AG04450 (cell line): ENCODE measurements around the gene MS4A4E. TPM values are rescaled to one million over a fixed set of nuclear protein-coding genes. Genes with fewer than 3 reads are reported as not detected.
"Not testable (repeated sequence)": the region's sequence is repeated elsewhere in the genome, so short reads cannot be mapped to it uniquely, and the experiment has no call there.

ENCODE experiments used
- CTCF ChIA-PET: fragments of 300-600, 350-600 bp; formaldehyde crosslinking; extraction: SDS; loops from one replicate; lab custom pipeline; 2022; ENCODE audit warnings: antibody characterized with exemption, inconsistent platforms; lab: Charles Lee
- POLR2A ChIA-PET: fragments of 350-600 bp; formaldehyde crosslinking; extraction: SDS; loops from one replicate; lab custom pipeline; 2021; ENCODE audit warnings: antibody characterized with exemption, inconsistent platforms; lab: Yijun Ruan, JAX
- DNase-seq: peaks from one replicate; pipeline ENCODE4 v3.0.0-alpha.2; 2011; ENCODE audit warnings: low read depth, low spot score
- H3K27ac ChIP-seq: one replicate; pipeline ENCODE4 v1.5.1; 2012; ENCODE audit warnings: low read depth, low read length, control low read depth
- H3K27me3 ChIP-seq: one replicate; pipeline ENCODE4 v1.6.0; 2012; ENCODE audit warnings: low read length; ENCODE audit not compliant: control insufficient read depth, insufficient read depth
- H3K4me3 ChIP-seq: 2 replicates; pipeline ENCODE4 v1.5.1; 2011; ENCODE audit warnings: mild to moderate bottlenecking, low read depth, low read length, control low read depth
- H3K9me3 ChIP-seq: 2 replicates; pipeline ENCODE4 v1.5.1; 2012; ENCODE audit warnings: low read length; ENCODE audit not compliant: control insufficient read depth, insufficient read depth
- polyA minus RNA-seq: library from RNA; depleted of rRNA, polyadenylated mRNA; stranded (reverse); fragments of >200 nt; gene quantifications from 2 replicates; pipeline ENCODE4 v1.2.3, GENCODE V29; 2011; rRNA and poly(A)+ RNA removed
- polyA plus RNA-seq: library from polyadenylated mRNA; depleted of rRNA; stranded (reverse); fragments of >200 nt; gene quantifications from 2 replicates; pipeline ENCODE4 v1.2.3, GENCODE V29; 2011; rRNA removed
- TF ChIP-seq, protein P1 (sequence below): IDR thresholded peaks from 2 replicates; pipeline ENCODE4 v1.5.1; 2011; ENCODE audit warnings: low read depth, low read length, control low read depth, inconsistent platforms

The MS4A4E gene
- polyA plus RNA-seq (not detected in 2 replicates), polyA minus RNA-seq (not detected in 2 replicates)

DNA sequence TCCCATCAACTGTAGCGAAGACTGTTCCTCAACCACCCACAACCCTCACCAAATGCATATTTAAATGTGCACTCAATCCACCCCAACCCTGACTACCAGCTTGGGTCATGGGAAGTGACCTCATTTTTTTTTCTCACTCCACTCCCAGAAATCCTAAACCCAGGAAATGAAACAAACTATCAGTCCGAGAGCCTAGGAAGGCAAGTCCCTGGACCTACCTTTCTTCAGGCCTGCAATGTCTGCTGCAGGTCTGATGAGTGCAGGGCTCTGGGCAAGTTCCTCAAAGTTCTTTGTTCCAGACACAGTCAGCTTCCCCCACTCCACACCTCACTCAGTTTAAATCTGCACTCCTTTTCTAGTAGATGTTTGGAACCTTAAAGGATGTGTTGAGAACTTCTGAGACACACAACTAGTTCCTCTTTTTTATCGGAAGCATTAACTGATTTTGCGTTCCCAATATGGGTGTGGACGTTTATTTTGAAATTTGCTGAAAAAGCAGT lies at the start of gene MS4A4E:
Gene MS4A4E, minus strand, starts transcription at position 398 of the 500 bp plus-strand sequence. CDS start 13,082 bp downstream, outside the sequence.
- H3K27ac ChIP-seq: no peak within 1 kb of the TSS
- H3K4me3 ChIP-seq: no peak within 1 kb of the TSS
- peaks cover 9% of the 10 kb centered on the region for H3K9me3 ChIP-seq
- DNase-seq: no peak
- TF ChIP-seq, protein P1, sequence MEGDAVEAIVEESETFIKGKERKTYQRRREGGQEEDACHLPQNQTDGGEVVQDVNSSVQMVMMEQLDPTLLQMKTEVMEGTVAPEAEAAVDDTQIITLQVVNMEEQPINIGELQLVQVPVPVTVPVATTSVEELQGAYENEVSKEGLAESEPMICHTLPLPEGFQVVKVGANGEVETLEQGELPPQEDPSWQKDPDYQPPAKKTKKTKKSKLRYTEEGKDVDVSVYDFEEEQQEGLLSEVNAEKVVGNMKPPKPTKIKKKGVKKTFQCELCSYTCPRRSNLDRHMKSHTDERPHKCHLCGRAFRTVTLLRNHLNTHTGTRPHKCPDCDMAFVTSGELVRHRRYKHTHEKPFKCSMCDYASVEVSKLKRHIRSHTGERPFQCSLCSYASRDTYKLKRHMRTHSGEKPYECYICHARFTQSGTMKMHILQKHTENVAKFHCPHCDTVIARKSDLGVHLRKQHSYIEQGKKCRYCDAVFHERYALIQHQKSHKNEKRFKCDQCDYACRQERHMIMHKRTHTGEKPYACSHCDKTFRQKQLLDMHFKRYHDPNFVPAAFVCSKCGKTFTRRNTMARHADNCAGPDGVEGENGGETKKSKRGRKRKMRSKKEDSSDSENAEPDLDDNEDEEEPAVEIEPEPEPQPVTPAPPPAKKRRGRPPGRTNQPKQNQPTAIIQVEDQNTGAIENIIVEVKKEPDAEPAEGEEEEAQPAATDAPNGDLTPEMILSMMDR: no peak
- no peaks in the 10 kb centered on the region for H3K27me3 ChIP-seq
- CTCF ChIA-PET: no interaction called here
- POLR2A ChIA-PET: no interaction called here

DNA sequence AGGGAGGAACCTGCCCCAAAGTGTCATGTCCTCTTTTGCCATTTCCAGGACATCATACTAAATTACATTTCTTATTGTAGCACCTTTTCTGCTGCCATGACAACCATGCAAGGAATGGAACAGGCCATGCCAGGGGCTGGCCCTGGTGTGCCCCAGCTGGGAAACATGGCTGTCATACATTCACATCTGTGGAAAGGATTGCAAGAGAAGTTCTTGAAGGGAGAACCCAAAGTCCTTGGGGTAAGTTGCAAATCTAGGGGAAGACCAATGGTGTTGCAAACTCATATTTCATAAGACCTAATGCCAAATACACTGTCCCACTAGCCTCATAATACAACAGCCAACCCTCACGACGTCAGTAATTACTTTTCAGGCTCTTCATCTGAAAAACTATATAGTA lies 49.2 kb upstream of the MS4A4E start:
- DNase-seq: no peak
- no peaks in the 10 kb centered on the region for H3K27me3 ChIP-seq
- H3K27ac ChIP-seq: no peak overlapping the region
- no peak overlapping the region for H3K4me3 ChIP-seq
- POLR2A ChIA-PET: no interaction called here
- CTCF ChIA-PET: no interaction called here
- TF ChIP-seq, protein P1: no peak
- H3K9me3 ChIP-seq: peaks cover 3% of the 10 kb centered on the region; the same call in 1 of the 2 replicates

DNA sequence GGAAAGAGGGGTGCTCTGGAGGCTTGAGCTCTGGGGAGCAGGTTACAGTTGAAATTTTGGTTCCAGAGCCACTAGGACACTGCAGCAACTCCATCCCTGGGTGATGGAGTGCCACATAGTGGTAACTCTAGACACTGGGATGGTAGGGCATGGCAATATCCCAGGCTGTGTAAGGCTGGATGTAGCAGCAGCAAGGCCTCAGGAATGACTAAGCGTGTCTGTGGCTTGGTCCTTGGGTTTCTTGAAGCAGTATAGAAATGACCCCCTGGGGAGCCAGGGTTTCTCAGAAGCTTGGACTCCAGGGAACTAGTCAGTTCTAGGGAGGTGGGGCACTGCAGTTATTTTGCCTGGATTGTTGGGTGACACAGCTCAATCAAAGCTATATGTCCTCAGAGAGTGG lies 45.6 kb upstream of the MS4A4E start:
- Histone ChIP-seq H3K4me3 (no peak overlapping the region), H3K27me3 (no peaks in the 10 kb centered on the region), H3K27ac (no peak overlapping the region), H3K9me3 (peaks cover 3% of the 10 kb centered on the region; the same call in 1 of the 2 replicates)
- no peak for DNase-seq
- ChIA-PET CTCF (no interaction called here), POLR2A (no interaction called here)
- TF ChIP-seq, protein P1: no peak

DNA sequence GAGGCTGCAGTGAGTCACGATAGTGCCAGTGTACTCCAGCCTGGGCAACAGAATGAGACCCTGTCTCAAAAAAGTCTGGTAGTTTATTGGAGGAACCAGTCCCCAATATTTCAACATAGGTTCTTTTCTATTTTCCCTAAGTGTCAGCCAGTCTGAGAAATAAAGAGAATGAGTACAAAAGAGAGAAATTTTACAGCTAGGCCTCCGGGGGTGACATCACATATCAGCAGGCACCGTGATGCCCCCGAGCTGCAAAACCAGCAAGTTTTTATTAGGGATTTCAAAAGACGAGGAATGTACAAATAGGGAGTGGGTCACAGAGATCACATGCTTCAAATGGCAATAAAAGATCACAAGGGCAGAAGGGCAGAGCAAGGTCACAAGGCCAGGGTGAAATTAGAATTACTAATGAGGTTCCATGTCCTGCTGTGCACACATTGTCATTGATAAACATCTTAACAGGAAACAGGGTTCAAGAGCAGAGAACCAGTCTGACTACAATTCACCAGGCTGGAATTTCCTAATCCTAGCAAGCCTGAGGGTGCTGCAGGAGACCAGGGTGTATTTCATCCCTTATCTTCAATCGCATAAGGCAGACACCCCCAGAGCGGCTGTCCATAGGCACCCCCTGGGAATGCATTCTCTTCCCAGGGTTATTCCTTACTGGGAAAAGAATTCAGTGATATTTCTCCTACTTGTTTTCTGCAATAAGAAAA lies 42.6 kb upstream of the MS4A4E start:
- H3K27ac ChIP-seq, DNase-seq, H3K27me3 ChIP-seq, H3K4me3 ChIP-seq, POLR2A ChIA-PET, CTCF ChIA-PET, H3K9me3 ChIP-seq: not testable (repeated sequence)

DNA sequence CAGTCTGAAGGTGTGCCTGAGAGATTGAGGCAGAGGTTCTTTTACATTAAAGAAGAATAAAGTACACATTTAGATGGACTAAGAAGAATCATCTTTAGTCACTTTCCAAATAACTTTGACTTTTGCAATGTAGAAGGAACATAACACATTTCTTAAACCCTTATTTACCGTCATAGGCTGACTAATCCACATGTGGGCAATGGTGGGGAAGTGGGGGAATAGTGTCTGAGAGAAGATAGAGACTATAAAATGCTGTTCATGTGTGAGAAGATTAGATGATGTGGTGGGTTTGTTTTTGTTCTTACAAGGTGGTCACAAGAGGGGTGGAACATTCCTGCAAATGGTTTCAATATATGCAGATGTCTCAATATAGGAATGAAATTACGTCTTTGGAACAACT lies 39.3 kb upstream of the MS4A4E start:
- Histone ChIP-seq H3K27me3 (no peaks in the 10 kb centered on the region), H3K4me3 (no peak overlapping the region), H3K27ac (no peak overlapping the region), H3K9me3 (peaks cover 3% of the 10 kb centered on the region; the same call in 1 of the 2 replicates)
- ChIA-PET POLR2A (no interaction called here), CTCF (no interaction called here)
- TF ChIP-seq, protein P1: no peak
- no peak for DNase-seq
